ENCODE measurements around the gene S1PR5. TPM values are rescaled to one million over a fixed set of nuclear protein-coding genes. Genes with fewer than 3 reads are reported as not detected.

The S1PR5 gene
- total and polyA plus RNA-seq, 9 of the 15 experiments (the other 6 are each of a cell fraction or from before 2014, with no cell fraction given), result 0.03 to 0.54 (median 0.35) TPM; not detected in 4

DNA sequence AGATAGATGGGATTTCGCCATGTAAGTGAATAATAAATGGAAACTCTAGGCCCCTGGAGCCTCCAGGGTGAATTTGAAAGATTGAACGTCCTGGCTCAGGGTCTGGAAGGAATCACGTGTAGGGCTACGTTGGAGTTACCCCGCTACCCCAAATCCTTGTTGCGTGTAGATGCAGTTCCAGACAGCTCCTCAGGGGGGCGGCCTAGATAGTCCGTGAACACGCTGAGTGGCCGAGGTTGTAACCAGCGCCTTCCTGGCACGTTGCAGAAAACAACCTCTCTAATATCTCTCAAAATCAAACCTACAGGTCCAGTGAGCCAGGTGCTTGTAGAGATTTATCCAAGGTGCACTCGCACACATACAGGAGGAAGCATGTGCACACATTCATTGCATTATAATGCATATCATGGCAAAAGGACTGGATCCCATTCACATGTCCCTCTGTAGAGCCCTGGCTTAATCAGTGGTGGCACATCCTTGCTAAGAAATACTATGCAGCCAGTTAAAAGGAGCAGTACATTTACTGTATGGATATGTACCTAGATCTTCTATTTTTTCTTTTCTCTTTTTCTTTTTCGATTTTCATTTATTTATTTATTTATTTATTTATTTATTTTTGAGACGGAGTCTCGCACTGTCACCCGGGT lies 11.5 kb downstream of the S1PR5 start (continued):
- 0 out of 2 replicates have a peak, but pooled peaks have one; percentile 34 for TF ChIP-seq BCOR (IDR thresholded peaks at IDR 0.05)
- TF ChIP-seq TEAD2 (tag; IDR thresholded peaks at IDR 0.05), result no peak
- no peak for TF ChIP-seq HMG20A (CRISPR knock-in tag; conservative IDR thresholded peaks at IDR 0.05)
- TF ChIP-seq USF1 (CRISPR knock-in tag; IDR thresholded peaks at IDR 0.05), result peak; percentile 73
- TF ChIP-seq RAD51 (IDR thresholded peaks at IDR 0.05; ENCODE audit: borderline replicate concordance, low read depth), result 0 out of 2 replicates have a peak, but pooled peaks have one; percentile 28
- no peak for TF ChIP-seq ZFP30 (CRISPR knock-in tag; IDR thresholded peaks at IDR 0.05; ENCODE audit: borderline replicate concordance)
- TF ChIP-seq KDM1A (IDR thresholded peaks at IDR 0.05), result peak; percentile 19 to 33; a peak in 1 of 4 replicates
- TF ChIP-seq, protein P1, sequence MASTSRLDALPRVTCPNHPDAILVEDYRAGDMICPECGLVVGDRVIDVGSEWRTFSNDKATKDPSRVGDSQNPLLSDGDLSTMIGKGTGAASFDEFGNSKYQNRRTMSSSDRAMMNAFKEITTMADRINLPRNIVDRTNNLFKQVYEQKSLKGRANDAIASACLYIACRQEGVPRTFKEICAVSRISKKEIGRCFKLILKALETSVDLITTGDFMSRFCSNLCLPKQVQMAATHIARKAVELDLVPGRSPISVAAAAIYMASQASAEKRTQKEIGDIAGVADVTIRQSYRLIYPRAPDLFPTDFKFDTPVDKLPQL (IDR thresholded peaks at IDR 0.05; ENCODE audit: extremely low read depth, insufficient read length), result no peak
- TF ChIP-seq, protein P2, sequence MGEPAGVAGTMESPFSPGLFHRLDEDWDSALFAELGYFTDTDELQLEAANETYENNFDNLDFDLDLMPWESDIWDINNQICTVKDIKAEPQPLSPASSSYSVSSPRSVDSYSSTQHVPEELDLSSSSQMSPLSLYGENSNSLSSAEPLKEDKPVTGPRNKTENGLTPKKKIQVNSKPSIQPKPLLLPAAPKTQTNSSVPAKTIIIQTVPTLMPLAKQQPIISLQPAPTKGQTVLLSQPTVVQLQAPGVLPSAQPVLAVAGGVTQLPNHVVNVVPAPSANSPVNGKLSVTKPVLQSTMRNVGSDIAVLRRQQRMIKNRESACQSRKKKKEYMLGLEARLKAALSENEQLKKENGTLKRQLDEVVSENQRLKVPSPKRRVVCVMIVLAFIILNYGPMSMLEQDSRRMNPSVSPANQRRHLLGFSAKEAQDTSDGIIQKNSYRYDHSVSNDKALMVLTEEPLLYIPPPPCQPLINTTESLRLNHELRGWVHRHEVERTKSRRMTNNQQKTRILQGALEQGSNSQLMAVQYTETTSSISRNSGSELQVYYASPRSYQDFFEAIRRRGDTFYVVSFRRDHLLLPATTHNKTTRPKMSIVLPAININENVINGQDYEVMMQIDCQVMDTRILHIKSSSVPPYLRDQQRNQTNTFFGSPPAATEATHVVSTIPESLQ (CRISPR knock-in tag; IDR thresholded peaks at IDR 0.05), result no peak
- TF ChIP-seq ZNF354B (CRISPR knock-in tag; IDR thresholded peaks at IDR 0.05), result no peak
- peak; percentile 61 for TF ChIP-seq USF2 (CRISPR knock-in tag; IDR thresholded peaks at IDR 0.05)
- TF ChIP-seq MXD1 (CRISPR knock-in tag; IDR thresholded peaks at IDR 0.05; ENCODE audit: borderline replicate concordance, poor library complexity, severe bottlenecking), result no peak
- TF ChIP-seq NR1H2 (CRISPR knock-in tag; IDR thresholded peaks at IDR 0.05), result no peak
- no peak for TF ChIP-seq ZSCAN32 (CRISPR knock-in tag; IDR thresholded peaks at IDR 0.05)
- peak; percentile 80 for TF ChIP-seq ZNF146 (CRISPR knock-in tag; IDR thresholded peaks at IDR 0.05; ENCODE audit: unreplicated experiment)
- 0 out of 2 replicates have a peak, but pooled peaks have one; percentile 11 for TF ChIP-seq CTBP1 (IDR thresholded peaks at IDR 0.05; ENCODE audit: borderline replicate concordance)
- TF ChIP-seq E2F1 (CRISPR knock-in tag; IDR thresholded peaks at IDR 0.05), result 0 out of 2 replicates have a peak, but pooled peaks have one; percentile 32
- peak in 1 of 2 experiments; percentile 54; a peak in 1 of 3 replicates for TF ChIP-seq CBX3 (IDR thresholded peaks at IDR 0.05; ENCODE audit: borderline replicate concordance in 1 of 2, low read length in 2 of 2)

All from K562 (cell line).